GM12878 (cell line): Measurements from ENCODE around the gene NEU4. TPM values are rescaled to one million over a fixed set of nuclear protein-coding genes. Genes with fewer than 3 reads are reported as not detected.

Experiments used
- ATAC-seq: fragments of 200-7000 bp; cut with Tn5 transposase; 3 replicates; pipeline ENCODE4 v1.9.1; 2020; ENCODE audit warnings: mild to moderate bottlenecking, moderate library complexity
- BruUV-seq: library from RNA; stranded (reverse); fragments of 400-500 nt; replicated peaks from 2 replicates; lab custom pipeline; 2021; lab: Mats Ljungman, UMichigan
- CTCF ChIA-PET: fragments of 300-600 bp; sonication (Branson Sonifier 250); formaldehyde crosslinking; extraction: SDS; loops from one replicate; lab custom pipeline; 2021; ENCODE audit warnings: inconsistent platforms; lab: Yijun Ruan, JAX
- POLR2A ChIA-PET: fragments of 350-600 bp; formaldehyde crosslinking; extraction: SDS; loops from one replicate; lab custom pipeline; 2021; ENCODE audit warnings: inconsistent platforms; lab: Charles Lee
- RAD21 ChIA-PET: fragments of 300-600 bp; sonication (Branson Sonifier 250); formaldehyde crosslinking; loops from one replicate; lab custom pipeline; 2023; ENCODE audit warnings: antibody characterized with exemption; ENCODE audit not compliant: unreplicated experiment; lab: Charles Lee
- SMC1A ChIA-PET: fragments of 300-600 bp; sonication (Branson Sonifier 250); formaldehyde crosslinking; loops from one replicate; lab custom pipeline; 2023; ENCODE audit not compliant: unreplicated experiment, uncharacterized antibody; lab: Charles Lee
- DNase-seq: peaks from one replicate; pipeline ENCODE4 v3.0.0-alpha.2; 2011; ENCODE audit warnings: low read depth, low spot score
- FAIRE-seq: peaks from 3 replicates; lab custom pipeline; 2011; peaks lifted over from hg19 to GRCh38; lab: Jason Lieb, UNC
- H2AFZ ChIP-seq: 2 replicates; pipeline ENCODE4 v1.6.0; 2011; ENCODE audit warnings: low read depth, low read length, control low read depth; ENCODE audit not compliant: control insufficient read depth
- H3K27ac ChIP-seq: 2 replicates; pipeline ENCODE4 v1.5.1; 2011; ENCODE audit warnings: control low read depth; ENCODE audit not compliant: control insufficient read depth, insufficient read depth
- H3K27me3 ChIP-seq, 2 experiments: replicated peaks in 1 of 2; 2 replicates each; pipeline versions ENCODE4 v1.6.0 to v1.6.1; 2011; ENCODE audit warnings: low read length in 1 of 2; ENCODE audit not compliant: control insufficient read depth in 2 of 2, insufficient read depth in 2 of 2
- H3K36me3 ChIP-seq, 2 experiments: 2 replicates each; pipeline ENCODE4 v1.5.1; 2011; ENCODE audit warnings: low read length in 1 of 2; ENCODE audit not compliant: control insufficient read depth in 2 of 2, insufficient read depth in 2 of 2
- H3K4me1 ChIP-seq: 2 replicates; pipeline ENCODE4 v1.6.1; 2011; ENCODE audit warnings: mild to moderate bottlenecking, low read length, moderate library complexity, mixed read lengths; ENCODE audit not compliant: control insufficient read depth, insufficient read depth
- H3K4me2 ChIP-seq: 2 replicates; pipeline ENCODE4 v1.6.0; 2011; ENCODE audit warnings: control low read depth; ENCODE audit not compliant: control insufficient read depth, insufficient read depth
- H3K4me3 ChIP-seq: fragments of 200-600 bp; sonication (generic); 2 replicates; pipeline ENCODE4 v1.5.1; 2016
- H3K79me2 ChIP-seq: 2 replicates; pipeline ENCODE4 v1.6.0; 2011; ENCODE audit warnings: low read length; ENCODE audit not compliant: control insufficient read depth, insufficient read depth
- H3K9ac ChIP-seq: 2 replicates; pipeline ENCODE4 v1.8.0; 2011; ENCODE audit warnings: low read length, control low read depth, mixed read lengths; ENCODE audit not compliant: control insufficient read depth, insufficient read depth
- H3K9me3 ChIP-seq: replicated peaks from 3 replicates; pipeline ENCODE4 v1.5.1; 2011; ENCODE audit warnings: mild to moderate bottlenecking, low read length; ENCODE audit not compliant: control insufficient read depth, insufficient read depth
- H4K20me1 ChIP-seq: 2 replicates; pipeline ENCODE4 v1.6.0; 2011; ENCODE audit not compliant: control insufficient read depth, insufficient read depth
- BMI1 ChIP-seq: fragments of 450-650 bp; IDR thresholded peaks from 2 replicates; pipeline ENCODE4 v1.6.1; 2016; ENCODE audit warnings: mild to moderate bottlenecking, moderate library complexity, borderline replicate concordance
- BRCA1 ChIP-seq: IDR thresholded peaks from 2 replicates; pipeline ENCODE4 v1.6.1; 2011; ENCODE audit warnings: low read depth, low read length, improper control_type of control experiment
- GABPA ChIP-seq: IDR thresholded peaks from 2 replicates; pipeline ENCODE4 v1.6.1; 2014; ENCODE audit warnings: antibody characterized with exemption, low read depth, mild to moderate bottlenecking, inconsistent platforms
- HDAC2 ChIP-seq: fragments of 200-600 bp; sonication (generic); IDR thresholded peaks from 2 replicates; pipeline ENCODE4 v1.6.1; 2017
- MTA2 ChIP-seq: fragments of 450-650 bp; IDR thresholded peaks from 2 replicates; pipeline ENCODE4 v1.6.1; 2016; ENCODE audit warnings: low read depth, mild to moderate bottlenecking, moderate library complexity
- NR2F1 ChIP-seq: fragments of 450-650 bp; conservative IDR thresholded peaks from 2 replicates; pipeline ENCODE4 v1.6.1; 2017; ENCODE audit warnings: mild to moderate bottlenecking
- NRF1 ChIP-seq: conservative IDR thresholded peaks from 2 replicates; pipeline ENCODE4 v1.6.1; 2011; ENCODE audit warnings: mild to moderate bottlenecking, low read depth, low read length, improper control_type of control experiment
- SIN3A ChIP-seq: IDR thresholded peaks from 2 replicates; pipeline ENCODE4 v1.6.1; 2012; ENCODE audit warnings: low read depth, low read length, improper control_type of control experiment
- SREBF2 ChIP-seq: IDR thresholded peaks from 2 replicates; pipeline ENCODE4 v1.6.1; 2012; ENCODE audit warnings: mild to moderate bottlenecking, low read length
- WRNIP1 ChIP-seq: IDR thresholded peaks from 2 replicates; pipeline ENCODE4 v1.6.1; 2011; ENCODE audit warnings: low read depth, low read length, improper control_type of control experiment, borderline replicate concordance
- ZNF207 ChIP-seq: fragments of 450-650 bp; IDR thresholded peaks from 2 replicates; pipeline ENCODE4 v1.6.1; 2014; ENCODE audit warnings: antibody characterized with exemption, mild to moderate bottlenecking, borderline replicate concordance
- ZNF274 ChIP-seq: IDR thresholded peaks from one replicate; pipeline ENCODE4 v1.8.0; 2011; ENCODE audit not compliant: insufficient read length, insufficient read depth
- WGBS: methylation state at CpG from one replicate; pipeline ENCODE4 v1.1.6; 2016; ENCODE audit warnings: low lambda C conversion rate; ENCODE audit not compliant: insufficient replicate concordance, insufficient coverage; ENCODE audit errors: missing lambda C conversion rate; 5-methylcytosine and 5-hydroxymethylcytosine counted together
- in situ Hi-C: fragments of 300-500 bp; cut with MboI; formaldehyde crosslinking; loops from 9 replicates; pipeline ENCODE4 v1.14.3; 2018; ENCODE audit warnings: mixed read lengths
- intact Hi-C: fragments of 100-400 bp; cut with micrococcal nuclease; formaldehyde crosslinking; loops from one replicate; pipeline ENCODE4 v1.14.2; 2022; ENCODE audit not compliant: unreplicated experiment
- polyA plus RNA-seq, 11 experiments: library from polyadenylated mRNA; depleted of rRNA in 4 of 11; unstranded in 6 of 11; stranded (reverse) in 5 of 11; fragments of >200 nt; fragmentation: Nextera tagmentation in 4 of 11; fragmentation: Illumina TruSeq in 1 of 11; extraction: Ambion mirVana in 4 of 11; extraction: Trizol in 1 of 11; gene quantifications; 1 replicate in 1 of 11; 2 replicates in 10 of 11; pipeline versions ENCODE4 v1.2.1 to v1.2.3, GENCODE V29; 2011 to 2016; ENCODE audit warnings: inconsistent platforms in 2 of 11, missing spikeins in 2 of 11, low read depth in 1 of 11
- total RNA-seq, 4 experiments: library from RNA; depleted of rRNA in 3 of 4; stranded (reverse); fragments of >200 nt in 3 of 4; fragmentation: Illumina TruSeq in 1 of 4; extraction: Trizol in 1 of 4; gene quantifications; 2 replicates each; pipeline versions ENCODE4 v1.2.1 to v1.2.3, GENCODE V29; 2013 to 2021
- TF ChIP-seq, protein P1 (sequence below): fragments of 450-650 bp; IDR thresholded peaks from 2 replicates; pipeline ENCODE4 v1.6.1; 2017; ENCODE audit warnings: antibody characterized with exemption, mild to moderate bottlenecking, moderate library complexity
- TF ChIP-seq, protein P2 (sequence below): fragments of 450-650 bp; formaldehyde crosslinking; IDR thresholded peaks from 2 replicates; pipeline ENCODE4 v1.4.0; 2020; ENCODE audit warnings: mild to moderate bottlenecking, moderate library complexity
- TF ChIP-seq, protein P3 (sequence below): IDR thresholded peaks from 2 replicates; pipeline ENCODE4 v1.6.1; 2012; ENCODE audit warnings: low read depth, low read length, improper control_type of control experiment

NEU4 gene
- total and polyA plus RNA-seq, 10 of the 15 experiments (the other 5 are each of a cell fraction or from before 2014, with no cell fraction given), result 0.01 to 0.28 (median 0.14) TPM; not detected in 5

GRCh38 chr2:241849616-241850543, 40.9 kb downstream of the NEU4 start:
- SMC1A ChIA-PET, result no interaction called here
- Histone ChIP-seq H3K27ac (no peak overlapping the region), H3K9ac (no peak overlapping the region), H3K4me1 (peaks cover 3% of the 10 kb centered on the region), H3K79me2 (no peaks in the 10 kb centered on the region), H2AFZ (no peak overlapping the region), H3K4me3 (no peak overlapping the region), H3K9me3 (no peaks in the 10 kb centered on the region), H3K27me3 (no peaks in the 10 kb centered on the region), H4K20me1 (no peaks in the 10 kb centered on the region), H3K36me3 (no peaks in the 10 kb centered on the region), H3K4me2 (no peak overlapping the region)
- intact Hi-C loops (loop anchor here (10.0 kb wide), 1 partner anchor 115 kb away; the partner anchor contains the start of gene D2HGDH), in situ Hi-C loops (no loop called here)
- RAD21 ChIA-PET, result no interaction called here
- 70% methylated on average over 15 of the region's 16 CpGs for WGBS
- POLR2A ChIA-PET, result no interaction called here
- no TSS peak for BruUV-seq
- CTCF ChIA-PET, result no interaction called here
- no peak for DNase-seq
- no peak for FAIRE-seq
- ATAC-seq, result no peak; the same call in 1 of the 3 replicates
- TF ChIP-seq BRCA1 (no peak), HDAC2 (no peak), GABPA (no peak), MTA2 (no peak), NRF1 (no peak), NR2F1 (no peak), ZNF274 (no peak), WRNIP1 (no peak), BMI1 (no peak), SIN3A (no peak), ZNF207 (no peak), SREBF2 (no peak)
- TF ChIP-seq, protein P1, sequence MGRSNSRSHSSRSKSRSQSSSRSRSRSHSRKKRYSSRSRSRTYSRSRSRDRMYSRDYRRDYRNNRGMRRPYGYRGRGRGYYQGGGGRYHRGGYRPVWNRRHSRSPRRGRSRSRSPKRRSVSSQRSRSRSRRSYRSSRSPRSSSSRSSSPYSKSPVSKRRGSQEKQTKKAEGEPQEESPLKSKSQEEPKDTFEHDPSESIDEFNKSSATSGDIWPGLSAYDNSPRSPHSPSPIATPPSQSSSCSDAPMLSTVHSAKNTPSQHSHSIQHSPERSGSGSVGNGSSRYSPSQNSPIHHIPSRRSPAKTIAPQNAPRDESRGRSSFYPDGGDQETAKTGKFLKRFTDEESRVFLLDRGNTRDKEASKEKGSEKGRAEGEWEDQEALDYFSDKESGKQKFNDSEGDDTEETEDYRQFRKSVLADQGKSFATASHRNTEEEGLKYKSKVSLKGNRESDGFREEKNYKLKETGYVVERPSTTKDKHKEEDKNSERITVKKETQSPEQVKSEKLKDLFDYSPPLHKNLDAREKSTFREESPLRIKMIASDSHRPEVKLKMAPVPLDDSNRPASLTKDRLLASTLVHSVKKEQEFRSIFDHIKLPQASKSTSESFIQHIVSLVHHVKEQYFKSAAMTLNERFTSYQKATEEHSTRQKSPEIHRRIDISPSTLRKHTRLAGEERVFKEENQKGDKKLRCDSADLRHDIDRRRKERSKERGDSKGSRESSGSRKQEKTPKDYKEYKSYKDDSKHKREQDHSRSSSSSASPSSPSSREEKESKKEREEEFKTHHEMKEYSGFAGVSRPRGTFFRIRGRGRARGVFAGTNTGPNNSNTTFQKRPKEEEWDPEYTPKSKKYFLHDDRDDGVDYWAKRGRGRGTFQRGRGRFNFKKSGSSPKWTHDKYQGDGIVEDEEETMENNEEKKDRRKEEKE, result no peak
- TF ChIP-seq, protein P2, sequence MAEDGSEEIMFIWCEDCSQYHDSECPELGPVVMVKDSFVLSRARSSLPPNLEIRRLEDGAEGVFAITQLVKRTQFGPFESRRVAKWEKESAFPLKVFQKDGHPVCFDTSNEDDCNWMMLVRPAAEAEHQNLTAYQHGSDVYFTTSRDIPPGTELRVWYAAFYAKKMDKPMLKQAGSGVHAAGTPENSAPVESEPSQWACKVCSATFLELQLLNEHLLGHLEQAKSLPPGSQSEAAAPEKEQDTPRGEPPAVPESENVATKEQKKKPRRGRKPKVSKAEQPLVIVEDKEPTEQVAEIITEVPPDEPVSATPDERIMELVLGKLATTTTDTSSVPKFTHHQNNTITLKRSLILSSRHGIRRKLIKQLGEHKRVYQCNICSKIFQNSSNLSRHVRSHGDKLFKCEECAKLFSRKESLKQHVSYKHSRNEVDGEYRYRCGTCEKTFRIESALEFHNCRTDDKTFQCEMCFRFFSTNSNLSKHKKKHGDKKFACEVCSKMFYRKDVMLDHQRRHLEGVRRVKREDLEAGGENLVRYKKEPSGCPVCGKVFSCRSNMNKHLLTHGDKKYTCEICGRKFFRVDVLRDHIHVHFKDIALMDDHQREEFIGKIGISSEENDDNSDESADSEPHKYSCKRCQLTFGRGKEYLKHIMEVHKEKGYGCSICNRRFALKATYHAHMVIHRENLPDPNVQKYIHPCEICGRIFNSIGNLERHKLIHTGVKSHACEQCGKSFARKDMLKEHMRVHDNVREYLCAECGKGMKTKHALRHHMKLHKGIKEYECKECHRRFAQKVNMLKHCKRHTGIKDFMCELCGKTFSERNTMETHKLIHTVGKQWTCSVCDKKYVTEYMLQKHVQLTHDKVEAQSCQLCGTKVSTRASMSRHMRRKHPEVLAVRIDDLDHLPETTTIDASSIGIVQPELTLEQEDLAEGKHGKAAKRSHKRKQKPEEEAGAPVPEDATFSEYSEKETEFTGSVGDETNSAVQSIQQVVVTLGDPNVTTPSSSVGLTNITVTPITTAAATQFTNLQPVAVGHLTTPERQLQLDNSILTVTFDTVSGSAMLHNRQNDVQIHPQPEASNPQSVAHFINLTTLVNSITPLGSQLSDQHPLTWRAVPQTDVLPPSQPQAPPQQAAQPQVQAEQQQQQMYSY, result no peak
- TF ChIP-seq, protein P3, sequence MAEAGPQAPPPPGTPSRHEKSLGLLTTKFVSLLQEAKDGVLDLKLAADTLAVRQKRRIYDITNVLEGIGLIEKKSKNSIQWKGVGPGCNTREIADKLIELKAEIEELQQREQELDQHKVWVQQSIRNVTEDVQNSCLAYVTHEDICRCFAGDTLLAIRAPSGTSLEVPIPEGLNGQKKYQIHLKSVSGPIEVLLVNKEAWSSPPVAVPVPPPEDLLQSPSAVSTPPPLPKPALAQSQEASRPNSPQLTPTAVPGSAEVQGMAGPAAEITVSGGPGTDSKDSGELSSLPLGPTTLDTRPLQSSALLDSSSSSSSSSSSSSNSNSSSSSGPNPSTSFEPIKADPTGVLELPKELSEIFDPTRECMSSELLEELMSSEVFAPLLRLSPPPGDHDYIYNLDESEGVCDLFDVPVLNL, result no peak
